Neural cell (in vitro differentiated cells): ENCODE measurements around the gene EMC8. TPM values are rescaled to one million over a fixed set of nuclear protein-coding genes. Genes with fewer than 3 reads are reported as not detected.

ENCODE experiments used
- H2AFZ ChIP-seq: fragments of 200-600, 300-800 bp; sonication (generic), shearing (Covaris generic); 2 replicates; pipeline ENCODE4 v1.6.0; 2014; ENCODE audit warnings: low read depth, mild to moderate bottlenecking, antibody characterized with exemption, low read length, moderate library complexity
- H3F3A ChIP-seq: fragments of 200-600 bp; shearing (Covaris generic); 2 replicates; pipeline ENCODE4 v1.6.1; 2016; ENCODE audit warnings: mild to moderate bottlenecking, moderate library complexity, mixed read lengths, antibody characterized with exemption, low read length; ENCODE audit not compliant: insufficient read depth, poor library complexity, severe bottlenecking
- H3K27ac ChIP-seq: fragments of 200-600, 300-800 bp; sonication (generic), shearing (Covaris generic); 2 replicates; pipeline ENCODE4 v1.5.1; 2014; ENCODE audit warnings: mild to moderate bottlenecking, low read length, moderate library complexity
- H3K27me3 ChIP-seq: fragments of 300-800, 200-600 bp; sonication (generic), shearing (Covaris generic); 2 replicates; pipeline ENCODE4 v1.6.0; 2014; ENCODE audit warnings: mild to moderate bottlenecking, low read depth, low read length, moderate library complexity; ENCODE audit not compliant: insufficient read depth
- H3K36me3 ChIP-seq: fragments of 300-800, 200-600 bp; sonication (generic), shearing (Covaris generic); 2 replicates; pipeline ENCODE4 v1.5.1; 2014; ENCODE audit warnings: mild to moderate bottlenecking, antibody characterized with exemption, low read length, moderate library complexity; ENCODE audit not compliant: insufficient read depth
- H3K4me2 ChIP-seq: fragments of 300-800, 200-600 bp; sonication (generic), shearing (Covaris generic); 2 replicates; pipeline ENCODE4 v1.6.0; 2014; ENCODE audit warnings: mild to moderate bottlenecking, low read length
- H3K4me3 ChIP-seq: fragments of 300-800, 200-600 bp; sonication (generic), shearing (Covaris generic); 2 replicates; pipeline ENCODE4 v1.5.1; 2014; ENCODE audit warnings: mild to moderate bottlenecking, low read length, moderate library complexity
- H3K79me2 ChIP-seq: fragments of 200-600 bp; shearing (Covaris generic); replicated peaks from 2 replicates; pipeline ENCODE4 v1.6.0; 2014; ENCODE audit warnings: mild to moderate bottlenecking, low read length, moderate library complexity; ENCODE audit not compliant: insufficient read depth
- H3K9ac ChIP-seq: fragments of 300-800, 200-600 bp; sonication (generic), shearing (Covaris generic); 2 replicates; pipeline ENCODE4 v1.6.1; 2016; ENCODE audit warnings: mild to moderate bottlenecking, low read length, mixed read lengths
- H3K9me2 ChIP-seq: fragments of 200-600 bp; shearing (Covaris generic); 2 replicates; pipeline ENCODE4 v1.6.1; 2016; ENCODE audit warnings: mild to moderate bottlenecking, low read length, mixed read lengths; ENCODE audit not compliant: insufficient read depth
- H3K9me3 ChIP-seq: fragments of 200-600, 300-800 bp; sonication (generic), shearing (Covaris generic); 2 replicates; pipeline ENCODE4 v1.6.1; 2016; ENCODE audit warnings: mild to moderate bottlenecking, mixed run types, low read length, moderate library complexity, mixed read lengths
- H4K20me1 ChIP-seq: fragments of 200-600 bp; shearing (Covaris generic); 2 replicates; pipeline ENCODE4 v1.6.1; 2016; ENCODE audit warnings: mild to moderate bottlenecking, mixed run types; ENCODE audit not compliant: insufficient read depth
- CTCF ChIP-seq: fragments of 450-650 bp; IDR thresholded peaks from 2 replicates; pipeline ENCODE4 v1.5.1; 2014; ENCODE audit warnings: antibody characterized with exemption, mild to moderate bottlenecking, moderate library complexity; ENCODE audit not compliant: poor library complexity, severe bottlenecking
- EP300 ChIP-seq: fragments of 450-650 bp; conservative IDR thresholded peaks from 2 replicates; pipeline ENCODE4 v1.6.1; 2014; ENCODE audit warnings: antibody characterized with exemption, mild to moderate bottlenecking, moderate library complexity; ENCODE audit not compliant: poor library complexity, severe bottlenecking
- EZH2 ChIP-seq: fragments of 200-600, 300-800 bp; shearing (Covaris generic), sonication (generic); IDR thresholded peaks from 2 replicates; pipeline ENCODE4 v1.6.1; 2014; ENCODE audit warnings: antibody characterized with exemption, low read length, borderline replicate concordance, mild to moderate bottlenecking; ENCODE audit not compliant: insufficient read depth, poor library complexity, severe bottlenecking
- MXI1 ChIP-seq: fragments of 450-650 bp; conservative IDR thresholded peaks from 2 replicates; pipeline ENCODE4 v1.6.1; 2014; ENCODE audit warnings: antibody characterized with exemption, mild to moderate bottlenecking; ENCODE audit not compliant: poor library complexity, severe bottlenecking
- POLR2AphosphoS5 ChIP-seq: IDR thresholded peaks from 2 replicates; pipeline ENCODE4 v1.6.1; 2012
- RAD21 ChIP-seq: fragments of 450-650 bp; conservative IDR thresholded peaks from 2 replicates; pipeline ENCODE4 v1.6.1; 2014; ENCODE audit warnings: antibody characterized with exemption, mild to moderate bottlenecking, moderate library complexity
- REST ChIP-seq: IDR thresholded peaks from 2 replicates; pipeline ENCODE4 v1.6.1; 2012; ENCODE audit warnings: borderline replicate concordance
- SMC3 ChIP-seq: fragments of 450-650 bp; conservative IDR thresholded peaks from 2 replicates; pipeline ENCODE4 v1.6.1; 2014; ENCODE audit warnings: antibody characterized with exemption, mild to moderate bottlenecking, moderate library complexity; ENCODE audit not compliant: poor library complexity
- TAF1 ChIP-seq: IDR thresholded peaks from 2 replicates; pipeline ENCODE4 v1.6.1; 2012; ENCODE audit warnings: low read depth
- polyA plus RNA-seq: library from polyadenylated mRNA; depleted of rRNA; stranded (reverse); fragments of >200 nt; gene quantifications from 2 replicates; pipeline ENCODE4 v1.2.3, GENCODE V29; 2014

Gene EMC8
- polyA plus RNA-seq, 1 donor from 2014 or later = 38.9 TPM

GRCh38 chr16:85746460-85747215 is 52.7 kb downstream of the EMC8 start:
- Histone ChIP-seq H3K9me2 (no peaks in the 10 kb centered on the region), H3K4me3 (no peak overlapping the region), H3F3A (no peaks in the 10 kb centered on the region), H3K4me2 (no peak overlapping the region), H3K9ac (no peak overlapping the region), H4K20me1 (no peaks in the 10 kb centered on the region), H3K79me2 (no peaks in the 10 kb centered on the region), H3K9me3 (no peaks in the 10 kb centered on the region), H3K36me3 (no peaks in the 10 kb centered on the region), H3K27ac (no peak overlapping the region), H3K27me3 (peaks cover 23% of the 10 kb centered on the region), H2AFZ (no peak overlapping the region)
- TF ChIP-seq MXI1 (no peak), TAF1 (no peak), CTCF (no peak), POLR2AphosphoS5 (no peak), SMC3 (no peak), REST (no peak), EP300 (no peak), EZH2 (no peak), RAD21 (no peak)

- Histone ChIP-seq H4K20me1 (no peaks in the 10 kb centered on the region), H3K36me3 (no peaks in the 10 kb centered on the region), H3K27ac (no peak overlapping the region), H3K4me3 (no peak overlapping the region), H2AFZ (no peak overlapping the region), H3K9me2 (no peaks in the 10 kb centered on the region), H3K9me3 (no peaks in the 10 kb centered on the region), H3K9ac (no peak overlapping the region), H3F3A (no peaks in the 10 kb centered on the region), H3K4me2 (no peak overlapping the region), H3K79me2 (no peaks in the 10 kb centered on the region), H3K27me3 (no peaks in the 10 kb centered on the region)
- TF ChIP-seq TAF1 (no peak), SMC3 (no peak)
Measured at GRCh38 chr16:85738923-85739715, 60.2 kb downstream of the EMC8 start.
